Activated CD8-positive, alpha-beta memory T cell treated with anti-CD3 and anti-CD28 coated beads for 36 hours (primary cell): ENCODE results near the gene RFX3. TPM values are rescaled to one million over a fixed set of nuclear protein-coding genes. Genes with fewer than 3 reads are reported as not detected.

Experiments
- CTCF ChIA-PET: fragments of 350-600 bp; sonication (Branson Sonifier 250); formaldehyde crosslinking; loops from one replicate; lab custom pipeline; 2021; ENCODE audit warnings: antibody characterized with exemption; lab: Charles Lee
- POLR2A ChIA-PET: fragments of 350-600 bp; sonication (Branson Sonifier 250); formaldehyde crosslinking; loops from one replicate; lab custom pipeline; 2021; ENCODE audit warnings: antibody characterized with exemption; lab: Charles Lee
- total RNA-seq, 2 experiments: library from RNA; stranded (reverse); gene quantifications; one replicate each; pipeline ENCODE4 v1.2.3, GENCODE V29; 2021

The RFX3 gene
- 10 to 100 TPM; 12.4 to 13.2 TPM for total RNA-seq

DNA sequence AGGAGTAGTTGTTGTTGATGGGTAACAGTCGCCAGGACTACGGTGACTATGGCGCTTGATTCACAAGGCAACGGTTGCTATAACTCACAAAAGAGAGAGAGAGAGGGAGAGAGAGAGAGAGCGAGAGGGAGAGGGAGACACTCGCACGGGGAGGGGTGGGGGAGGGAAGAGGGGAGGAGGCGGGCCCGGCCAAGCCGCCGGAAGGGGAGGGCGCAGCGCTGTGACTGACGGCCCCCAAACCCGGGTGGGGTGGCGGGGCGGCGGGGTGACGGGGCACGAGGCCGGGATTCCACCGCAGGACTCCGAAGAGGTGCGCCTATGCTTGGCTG, at the start of gene RFX3:
Gene RFX3 (minus strand): TSS at position 166 of the 329 bp plus-strand sequence. CDS start 130,413 bp downstream, outside the sequence.
- POLR2A ChIA-PET = interaction anchor here (0.9 to 2.5 kb wide), 2 partner anchors 49 to 682 kb away, joined by 5 to 15 read pairs; partner anchors contain the start of gene PUM3

GRCh38 chr9:3571500-3571899, 45.7 kb upstream of the RFX3 start:
- ChIA-PET CTCF (no interaction called here), POLR2A (no interaction called here)

More for the DNA sequence above, at the start of gene RFX3:
- CTCF ChIA-PET = no interaction called here

GRCh38 chr9:3569529-3569928, 43.7 kb upstream of the RFX3 start:
- ChIA-PET CTCF (no interaction called here), POLR2A (no interaction called here)

GRCh38 chr9:3567988-3568387, 42.2 kb upstream of the RFX3 start:
- POLR2A ChIA-PET = no interaction called here
- CTCF ChIA-PET = interaction anchor here (0.6 to 1.6 kb wide), 2 partner anchors 11 to 1402 kb away, joined by 3 read pairs; no protein-coding TSS in a partner anchor

- POLR2A ChIA-PET = no interaction called here
- CTCF ChIA-PET = interaction anchor here (1.2 kb wide), 1 partner anchor 786 kb away, joined by 3 read pairs; no protein-coding TSS in a partner anchor
These were observed 27.4 kb upstream of the RFX3 start for GRCh38 chr9:3553076-3553765.

DNA sequence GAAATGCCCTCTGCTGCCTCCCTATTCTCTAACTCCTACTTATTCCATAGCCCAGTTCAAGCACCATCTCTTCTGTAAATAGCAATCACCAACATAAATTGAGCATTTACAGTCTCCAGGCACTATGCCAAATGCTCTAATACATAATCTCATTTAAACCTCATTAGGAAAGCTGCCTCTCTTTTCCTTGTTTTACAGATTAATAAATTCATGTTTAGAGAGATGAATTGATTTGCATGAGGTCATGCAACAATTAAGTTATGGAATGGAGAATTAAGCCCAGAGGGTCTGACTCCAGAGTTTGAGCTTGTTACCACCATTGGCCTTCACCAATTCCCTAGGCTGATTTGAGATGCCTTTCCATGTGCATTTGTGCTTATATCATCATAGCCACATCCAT, 23.4 kb upstream of the RFX3 start:
- ChIA-PET POLR2A (no interaction called here), CTCF (no interaction called here)

DNA sequence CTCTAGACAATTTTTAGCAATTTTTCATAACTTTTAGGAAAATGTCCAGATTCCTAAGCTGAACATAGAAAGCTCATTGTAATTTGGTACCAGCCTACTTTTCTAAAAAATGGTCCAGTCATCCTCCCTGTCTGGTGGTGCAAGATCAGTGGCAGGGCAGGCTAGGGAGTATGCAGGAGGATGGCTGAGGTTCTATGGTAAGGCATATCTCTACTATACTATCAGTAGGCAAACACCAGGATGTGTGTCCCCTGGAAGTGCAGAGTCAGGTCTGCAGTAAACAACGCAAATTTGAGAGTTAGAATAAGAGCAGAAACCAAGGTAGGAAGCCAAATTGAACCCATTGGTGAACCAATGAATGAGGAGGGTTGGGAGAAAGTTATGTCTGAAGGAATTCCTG, 22.8 kb upstream of the RFX3 start:
- ChIA-PET POLR2A (no interaction called here), CTCF (no interaction called here)

GRCh38 chr9:3541206-3541605, 15.4 kb upstream of the RFX3 start:
- POLR2A ChIA-PET = no interaction called here
- CTCF ChIA-PET = no interaction called here

DNA sequence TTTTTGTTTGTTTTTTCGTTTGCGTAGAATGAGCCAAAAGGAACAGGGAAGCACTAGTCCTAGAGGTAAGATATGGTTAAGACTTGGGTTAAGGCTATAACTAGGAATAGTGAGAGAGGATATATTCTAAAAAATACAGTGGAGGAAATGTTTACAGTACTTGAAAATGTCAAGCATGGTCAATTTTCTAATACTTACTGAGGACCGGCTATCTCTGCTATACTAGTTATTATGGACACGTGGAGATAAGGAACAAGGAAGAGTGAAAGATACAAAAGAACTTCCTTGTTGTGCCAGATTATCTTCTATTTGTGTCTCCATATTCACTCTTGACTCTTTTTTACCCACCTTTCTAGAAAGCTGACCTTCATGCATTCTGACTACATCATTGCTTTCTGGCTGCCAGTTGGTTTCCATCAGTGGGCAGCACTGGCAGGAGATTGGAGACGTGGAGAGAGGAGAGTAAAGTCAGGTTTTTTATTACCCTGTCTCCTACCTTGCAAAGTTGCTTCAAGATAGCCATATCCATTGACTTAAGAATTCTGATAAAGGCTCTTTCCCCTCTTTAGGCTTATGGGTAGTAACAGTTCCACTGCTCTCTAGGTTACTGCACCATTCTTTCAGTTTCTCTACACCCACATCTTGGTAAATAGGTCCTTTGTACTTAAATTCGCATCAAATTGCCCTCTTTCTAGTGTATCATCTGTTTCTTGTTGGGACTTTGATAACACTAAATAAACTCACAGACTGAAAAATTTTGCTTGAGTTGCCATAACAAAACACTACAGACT, 9.0 kb upstream of the RFX3 start:
- ChIA-PET CTCF (no interaction called here), POLR2A (no interaction called here)

GRCh38 chr9:3532158-3532557, 6.4 kb upstream of the RFX3 start:
- POLR2A ChIA-PET = no interaction called here
- CTCF ChIA-PET = no interaction called here

DNA sequence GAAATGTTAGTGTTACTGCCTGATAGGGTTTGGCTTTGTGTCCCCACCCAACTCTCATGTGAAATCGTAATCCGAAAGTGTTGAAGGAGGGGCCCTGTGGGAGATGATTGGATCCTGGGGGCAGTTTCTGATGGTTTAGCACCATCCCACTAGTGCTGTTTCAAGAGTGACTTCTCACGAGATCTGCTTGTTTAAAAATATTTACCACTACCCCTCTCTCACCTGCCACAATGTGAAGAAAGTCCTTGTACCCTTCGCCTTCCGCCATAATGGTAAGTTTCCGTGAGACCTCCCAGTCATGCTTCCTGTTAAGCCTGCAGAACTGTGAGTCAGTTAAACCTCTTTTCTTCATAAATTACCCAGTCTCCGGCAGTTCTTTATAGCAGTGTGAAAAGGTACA, 2.6 kb upstream of the RFX3 start:
- POLR2A ChIA-PET = no interaction called here
- CTCF ChIA-PET = no interaction called here

- POLR2A ChIA-PET = interaction anchor here (0.5 to 2.5 kb wide), 8 partner anchors 10 to 1387 kb away, joined by 3 to 15 read pairs (median 4); partner anchors contain the start of gene CDC37L1
- CTCF ChIA-PET = interaction anchor here (0.7 to 1.1 kb wide), 2 partner anchors 50 to 479 kb away, joined by 3 read pairs; no protein-coding TSS in a partner anchor
These were observed 1.5 kb upstream of the RFX3 start for GRCh38 chr9:3526997-3527940.

DNA sequence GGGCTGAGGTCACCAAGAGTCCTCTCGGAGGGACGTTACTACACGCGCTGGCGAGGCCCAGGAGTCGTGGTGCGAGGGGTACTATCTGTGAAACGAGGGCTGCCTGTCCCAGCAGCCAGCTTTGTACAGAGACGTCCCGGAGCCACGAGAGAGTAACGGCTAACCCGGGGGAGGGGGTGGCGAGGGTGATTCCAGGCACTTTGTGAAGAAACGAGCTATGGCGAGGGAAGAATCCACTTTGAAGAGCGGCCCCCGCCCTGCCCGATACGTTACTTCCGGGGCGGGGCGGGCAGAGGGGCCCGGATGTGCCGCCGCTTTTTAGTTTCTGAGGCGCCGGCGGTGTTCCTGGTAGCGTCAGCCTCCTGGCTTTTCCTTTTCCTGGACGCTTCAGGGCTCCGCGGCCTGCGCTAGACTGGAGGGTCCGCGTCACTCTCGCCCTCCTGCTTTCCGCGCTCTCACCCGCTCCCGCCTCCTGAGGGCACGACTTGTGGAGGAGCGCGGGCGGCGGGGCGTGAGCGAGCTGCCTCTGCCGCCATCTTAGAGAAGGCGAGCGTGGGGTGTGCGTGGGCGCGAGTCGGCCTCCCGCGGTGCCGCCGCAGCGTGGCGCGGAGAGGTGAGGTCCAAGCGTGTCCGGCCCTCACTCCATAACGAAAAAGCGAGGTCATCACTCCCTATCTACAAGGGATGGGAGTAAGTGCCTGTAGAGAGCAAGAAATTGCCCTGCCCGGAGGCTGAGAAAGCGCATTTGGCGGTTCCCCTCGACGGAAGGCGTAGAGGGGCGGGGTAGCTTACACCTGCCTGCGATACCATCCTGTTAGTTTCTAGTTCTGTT, 580 bp upstream of the RFX3 start:
- CTCF ChIA-PET = interaction anchor here (1.1 kb wide), 1 partner anchor 49 kb away, joined by 3 read pairs; no protein-coding TSS in a partner anchor
- POLR2A ChIA-PET = interaction anchor here (0.9 to 2.5 kb wide), 6 partner anchors 9 to 904 kb away, joined by 3 to 15 read pairs (median 4); partner anchors contain the start of gene PUM3

DNA sequence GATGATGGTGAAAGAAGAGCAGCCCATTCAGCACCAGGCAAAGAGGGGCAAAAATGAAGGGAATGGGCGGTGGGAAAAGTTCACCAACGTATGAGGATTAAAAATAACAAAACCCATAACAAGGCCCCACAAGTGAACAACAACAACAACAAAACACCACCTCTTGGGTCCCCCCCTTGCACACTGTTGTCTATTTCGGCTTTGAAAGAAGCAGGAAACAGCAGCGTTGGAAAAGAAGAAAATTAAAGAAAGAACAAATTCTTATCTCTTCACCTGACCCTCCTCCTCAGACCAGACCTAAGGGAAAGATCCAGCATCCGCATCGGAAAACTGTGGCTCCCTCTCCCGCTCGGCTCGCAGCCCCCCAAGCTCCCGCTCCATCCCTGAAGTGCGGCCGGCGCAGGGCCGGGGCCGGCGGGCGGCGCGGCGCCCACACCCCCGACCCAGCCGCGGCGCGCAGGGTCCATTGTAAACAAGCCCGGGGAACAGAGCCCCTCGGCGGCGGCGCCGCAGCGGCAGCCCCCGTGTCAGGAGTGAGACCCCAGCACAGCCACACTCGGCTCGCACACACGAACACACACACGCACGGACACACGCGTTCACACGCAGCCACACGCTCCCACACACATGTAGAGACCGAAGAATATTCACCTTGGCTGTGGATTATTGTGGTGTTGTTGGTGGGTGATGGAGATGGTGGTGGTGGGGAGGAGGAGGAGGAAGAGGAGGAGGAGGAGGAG, 535 bp downstream of the RFX3 start:
- ChIA-PET CTCF (no interaction called here), POLR2A (interaction anchor here (0.9 kb wide), 1 partner anchor 681 kb away, joined by 5 read pairs; the partner anchor contains the start of gene PUM3)

GRCh38 chr9:3521966-3522365, 3.8 kb downstream of the RFX3 start:
- ChIA-PET POLR2A (no interaction called here), CTCF (no interaction called here)

- POLR2A ChIA-PET = no interaction called here
- CTCF ChIA-PET = no interaction called here
These were observed 5.2 kb downstream of the RFX3 start for GRCh38 chr9:3520564-3520963.

DNA sequence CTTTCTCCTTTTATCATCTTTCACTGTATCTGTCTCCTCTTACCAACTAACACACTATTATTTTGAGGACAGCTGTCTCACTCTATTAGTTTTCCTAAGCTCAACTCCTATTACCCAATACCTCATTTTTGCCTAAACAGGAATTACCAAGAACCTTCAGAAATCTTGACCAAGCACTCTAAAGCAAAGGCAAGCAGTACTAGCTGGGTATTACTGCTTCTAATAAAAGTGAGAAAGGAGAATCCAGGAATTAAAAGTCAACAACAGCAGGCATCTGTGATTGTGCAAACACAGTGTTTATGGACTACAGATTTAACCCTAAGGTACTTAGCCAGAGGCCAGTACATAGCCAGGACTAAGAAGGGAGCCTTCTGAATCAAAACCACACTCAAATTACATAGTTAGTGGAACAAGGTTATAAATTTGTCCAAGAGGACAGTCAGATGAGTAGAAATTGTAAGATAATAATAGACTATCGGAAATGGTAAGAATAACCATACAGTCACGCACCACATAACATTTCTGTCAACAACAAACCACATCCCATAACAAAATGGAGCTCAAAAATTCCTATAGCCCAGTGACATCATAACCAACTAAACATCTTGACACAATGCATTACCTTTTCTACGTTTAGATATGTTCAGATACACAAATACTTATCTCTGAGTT, 8.3 kb downstream of the RFX3 start:
- POLR2A ChIA-PET = interaction anchor here (0.5 to 1.4 kb wide), 3 partner anchors 10 to 971 kb away, joined by 3 to 4 read pairs (median 3); no protein-coding TSS in a partner anchor
- CTCF ChIA-PET = no interaction called here
